Muscle layer of colon (tissue), 2 donors: ENCODE results near the gene LRRC55.

Source experiments
- H3K27ac ChIP-seq: one replicate; pipeline ENCODE4 v1.7.0; 2013; ENCODE audit warnings: low read depth, mild to moderate bottlenecking, low read length, moderate library complexity
- H3K27me3 ChIP-seq, 2 donors: one replicate each; pipeline ENCODE4 v1.7.0; 2013; ENCODE audit warnings: low read length in 2 of 2, mild to moderate bottlenecking in 2 of 2; ENCODE audit not compliant: insufficient read depth in 2 of 2, control insufficient read depth in 1 of 2
- H3K36me3 ChIP-seq: one replicate; pipeline ENCODE4 v1.7.0; 2013; ENCODE audit warnings: mild to moderate bottlenecking, low read length; ENCODE audit not compliant: insufficient read depth
- H3K4me1 ChIP-seq: one replicate; pipeline ENCODE4 v1.7.0; 2013; ENCODE audit warnings: mild to moderate bottlenecking, low read length; ENCODE audit not compliant: insufficient read depth
- H3K4me3 ChIP-seq, 2 donors: one replicate each; pipeline ENCODE4 v1.7.0; 2013; ENCODE audit warnings: low read length in 2 of 2, low read depth in 1 of 2, mild to moderate bottlenecking in 1 of 2, moderate library complexity in 1 of 2
- H3K9ac ChIP-seq: one replicate; pipeline ENCODE4 v1.7.0; 2013; ENCODE audit warnings: low read length
- H3K9me3 ChIP-seq: one replicate; pipeline ENCODE4 v1.7.0; 2013; ENCODE audit warnings: mild to moderate bottlenecking, low read length
- donor health status: abdominal sarcoma.
- donor health status: Adenocarcinoma of cecum.

LRRC55 gene

GRCh38 chr11:57152134-57152533 lies 29.6 kb upstream of the LRRC55 start:
- H3K4me1 ChIP-seq: no peaks in the 10 kb centered on the region
- H3K4me3 ChIP-seq: no peak overlapping the region
- H3K36me3 ChIP-seq: no peaks in the 10 kb centered on the region
- no peaks in the 10 kb centered on the region for H3K9me3 ChIP-seq
- no peak overlapping the region for H3K9ac ChIP-seq
- H3K27me3 ChIP-seq: no peaks in the 10 kb centered on the region
- H3K27ac ChIP-seq: no peak overlapping the region

GRCh38 chr11:57153448-57153847 lies 28.3 kb upstream of the LRRC55 start:
- H3K4me3 ChIP-seq: no peak overlapping the region
- H3K4me1 ChIP-seq: no peaks in the 10 kb centered on the region
- H3K9me3 ChIP-seq: no peaks in the 10 kb centered on the region
- H3K9ac ChIP-seq: no peak overlapping the region
- no peaks in the 10 kb centered on the region for H3K36me3 ChIP-seq
- H3K27ac ChIP-seq: no peak overlapping the region
- no peaks in the 10 kb centered on the region for H3K27me3 ChIP-seq

- Histone ChIP-seq H3K9ac (no peak overlapping the region), H3K4me3 (no peak overlapping the region), H3K4me1 (no peaks in the 10 kb centered on the region), H3K27ac (no peak overlapping the region), H3K9me3 (no peaks in the 10 kb centered on the region), H3K27me3 (no peaks in the 10 kb centered on the region), H3K36me3 (no peaks in the 10 kb centered on the region)
Measured at GRCh38 chr11:57154739-57155138, 27.0 kb upstream of the LRRC55 start.

- Histone ChIP-seq H3K4me3 (no peak overlapping the region), H3K9me3 (no peaks in the 10 kb centered on the region), H3K4me1 (no peaks in the 10 kb centered on the region), H3K9ac (no peak overlapping the region), H3K36me3 (no peaks in the 10 kb centered on the region), H3K27me3 (no peaks in the 10 kb centered on the region), H3K27ac (no peak overlapping the region)
Measured at GRCh38 chr11:57155400-57155799, 26.4 kb upstream of the LRRC55 start.

- Histone ChIP-seq H3K27ac (peak overlapping the region; percentile 40), H3K4me3 (no peak overlapping the region), H3K9ac (no peak overlapping the region), H3K27me3 (no peaks in the 10 kb centered on the region), H3K4me1 (no peaks in the 10 kb centered on the region), H3K36me3 (no peaks in the 10 kb centered on the region), H3K9me3 (no peaks in the 10 kb centered on the region)
Measured at GRCh38 chr11:57155838-57156607, 25.7 kb upstream of the LRRC55 start.

GRCh38 chr11:57156928-57157327 lies 24.8 kb upstream of the LRRC55 start:
- Histone ChIP-seq H3K4me1 (no peaks in the 10 kb centered on the region), H3K27ac (no peak overlapping the region), H3K36me3 (no peaks in the 10 kb centered on the region), H3K4me3 (no peak overlapping the region), H3K9me3 (no peaks in the 10 kb centered on the region), H3K9ac (no peak overlapping the region), H3K27me3 (no peaks in the 10 kb centered on the region)

GRCh38 chr11:57157624-57158023 lies 24.1 kb upstream of the LRRC55 start:
- Histone ChIP-seq H3K4me1 (no peaks in the 10 kb centered on the region), H3K27ac (no peak overlapping the region), H3K27me3 (no peaks in the 10 kb centered on the region), H3K9ac (no peak overlapping the region), H3K4me3 (no peak overlapping the region), H3K36me3 (no peaks in the 10 kb centered on the region), H3K9me3 (no peaks in the 10 kb centered on the region)

- no peaks in the 10 kb centered on the region for H3K4me1 ChIP-seq
- no peaks in the 10 kb centered on the region for H3K27me3 ChIP-seq
- H3K9ac ChIP-seq: no peak overlapping the region
- no peaks in the 10 kb centered on the region for H3K36me3 ChIP-seq
- H3K27ac ChIP-seq: no peak overlapping the region
- no peaks in the 10 kb centered on the region for H3K9me3 ChIP-seq
- no peak overlapping the region for H3K4me3 ChIP-seq
Measured at GRCh38 chr11:57158180-57158579, 23.6 kb upstream of the LRRC55 start.

- no peaks in the 10 kb centered on the region for H3K27me3 ChIP-seq
- no peaks in the 10 kb centered on the region for H3K9me3 ChIP-seq
- H3K4me3 ChIP-seq: no peak overlapping the region
- H3K36me3 ChIP-seq: no peaks in the 10 kb centered on the region
- H3K9ac ChIP-seq: no peak overlapping the region
- no peaks in the 10 kb centered on the region for H3K4me1 ChIP-seq
- no peak overlapping the region for H3K27ac ChIP-seq
Measured at GRCh38 chr11:57158599-57158998, 23.2 kb upstream of the LRRC55 start.

- Histone ChIP-seq H3K4me1 (no peaks in the 10 kb centered on the region), H3K9me3 (no peaks in the 10 kb centered on the region), H3K4me3 (no peak overlapping the region), H3K27ac (no peak overlapping the region), H3K36me3 (no peaks in the 10 kb centered on the region), H3K27me3 (no peaks in the 10 kb centered on the region), H3K9ac (no peak overlapping the region)
Measured at GRCh38 chr11:57160665-57161064, 21.1 kb upstream of the LRRC55 start.

- Histone ChIP-seq H3K9me3 (no peaks in the 10 kb centered on the region), H3K4me1 (no peaks in the 10 kb centered on the region), H3K27me3 (no peaks in the 10 kb centered on the region), H3K27ac (no peak overlapping the region), H3K9ac (no peak overlapping the region), H3K4me3 (no peak overlapping the region), H3K36me3 (no peaks in the 10 kb centered on the region)
Measured at GRCh38 chr11:57161351-57161750, 20.4 kb upstream of the LRRC55 start.

- Histone ChIP-seq H3K36me3 (no peaks in the 10 kb centered on the region), H3K9me3 (no peaks in the 10 kb centered on the region), H3K27me3 (no peaks in the 10 kb centered on the region), H3K27ac (no peak overlapping the region), H3K9ac (no peak overlapping the region), H3K4me3 (no peak overlapping the region), H3K4me1 (peaks cover 7% of the 10 kb centered on the region)
Measured at GRCh38 chr11:57162179-57162898, 19.4 kb upstream of the LRRC55 start.
